GM12892 (cell line): ENCODE measurements around the gene IL18RAP.

Source experiments
- POLR2A ChIP-seq: IDR thresholded peaks from 2 replicates; pipeline ENCODE4 v1.6.1; 2011; ENCODE audit warnings: low read depth, low read length, control low read depth
- POLR2AphosphoS5 ChIP-seq: IDR thresholded peaks from 2 replicates; pipeline ENCODE4 v1.6.1; 2011; ENCODE audit warnings: low read depth, low read length, control low read depth

GRCh38 chr2:102436323-102436722, 13.4 kb downstream of the IL18RAP start:
- TF ChIP-seq POLR2AphosphoS5 (no peak), POLR2A (no peak)
